Renal pelvis (tissue), 4 donors: ENCODE results near the gene TCERG1L. TPM values are rescaled to one million over a fixed set of nuclear protein-coding genes. Genes with fewer than 3 reads are reported as not detected.
"Not testable (repeated sequence)": the region's sequence is repeated elsewhere in the genome, so short reads cannot be mapped to it uniquely, and the experiment has no call there.

ENCODE experiments used
- DNase-seq: peaks from one replicate; pipeline ENCODE4 v3.0.0-alpha.2; 2013
- polyA plus RNA-seq, 3 donors: library from polyadenylated mRNA; unstranded; fragments of 120-200 nt; gene quantifications; one replicate each; pipeline ENCODE4 v1.2.1, GENCODE V29; 2013; ENCODE audit not compliant: insufficient read length in 3 of 3

TCERG1L gene
- polyA plus RNA-seq, 3 donors: 1.3 to 2.6 (median 2.0) TPM

DNA sequence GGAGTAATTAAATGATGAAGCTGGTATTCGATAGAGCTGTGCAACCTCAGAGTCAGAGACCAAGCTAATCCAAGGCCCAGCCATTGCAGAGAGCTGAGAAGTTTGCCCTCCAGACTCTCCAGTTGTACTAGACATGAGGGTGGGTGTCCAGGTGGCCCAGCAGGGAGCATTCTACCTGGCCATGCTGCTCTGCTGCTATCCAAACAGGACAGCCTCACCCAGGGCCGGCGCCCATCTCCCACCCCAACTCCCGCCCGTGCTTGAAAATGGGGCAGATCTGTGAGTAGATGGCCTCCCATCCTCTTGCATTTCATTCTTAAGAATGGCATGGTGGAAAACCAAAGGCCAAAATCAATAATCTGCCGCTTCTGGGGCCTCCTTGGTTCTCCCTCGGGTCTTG, 124.2 kb downstream of the TCERG1L start:
- DNase-seq: no peak

DNA sequence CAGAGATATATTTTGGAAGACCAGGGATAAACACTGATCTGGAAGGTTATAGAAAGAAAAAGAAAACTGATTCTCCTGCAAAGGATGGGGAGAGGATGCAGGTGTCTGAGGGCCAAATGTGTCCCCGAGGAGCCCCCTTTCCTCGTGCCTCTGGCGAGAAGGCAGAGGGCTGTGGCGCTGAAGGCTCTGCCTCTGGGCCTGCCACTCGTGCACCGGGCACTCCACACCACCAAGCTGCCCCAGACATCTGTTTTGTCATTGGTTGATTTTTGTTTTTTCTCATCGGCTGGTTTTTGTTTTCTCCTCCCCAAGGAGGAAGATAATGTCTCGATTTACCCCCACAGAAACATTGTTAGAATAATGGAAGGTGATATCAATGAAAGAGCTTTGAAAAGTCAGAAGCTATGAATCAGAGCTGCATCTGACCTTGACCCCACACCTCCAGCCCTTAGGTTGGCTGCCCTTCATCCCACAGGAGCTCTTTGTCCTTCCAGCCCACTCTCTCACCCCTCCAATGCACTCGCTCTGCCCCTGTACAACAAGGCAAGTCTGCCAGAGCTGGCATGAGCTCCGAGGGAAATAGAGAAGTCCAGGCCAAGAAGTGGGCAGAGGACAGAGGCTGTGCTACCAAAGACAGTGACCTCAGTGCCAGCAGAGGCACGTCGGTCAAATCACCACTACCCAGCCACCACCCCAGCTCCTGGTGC, 124.8 kb downstream of the TCERG1L start:
- no peak for DNase-seq

DNA sequence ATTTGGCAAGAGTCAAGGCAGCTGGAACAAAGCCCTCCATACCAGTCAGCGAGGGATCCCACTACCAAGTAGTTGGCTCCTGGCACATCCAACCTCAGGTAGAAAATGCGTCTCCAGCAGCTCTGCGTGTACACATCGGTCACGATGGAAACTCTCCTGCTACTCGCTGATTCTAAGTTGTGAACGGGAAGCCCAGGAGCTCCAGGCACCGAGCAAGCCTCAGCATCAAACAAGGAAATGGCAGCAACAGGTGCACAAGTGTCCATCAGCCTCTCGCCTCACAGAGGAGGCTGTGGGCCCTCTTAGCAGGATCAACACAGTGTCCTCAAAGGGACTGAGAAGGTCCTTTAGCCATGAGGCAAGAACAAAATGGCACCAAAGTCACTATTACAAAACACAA, 127.0 kb downstream of the TCERG1L start:
- no peak for DNase-seq

DNA sequence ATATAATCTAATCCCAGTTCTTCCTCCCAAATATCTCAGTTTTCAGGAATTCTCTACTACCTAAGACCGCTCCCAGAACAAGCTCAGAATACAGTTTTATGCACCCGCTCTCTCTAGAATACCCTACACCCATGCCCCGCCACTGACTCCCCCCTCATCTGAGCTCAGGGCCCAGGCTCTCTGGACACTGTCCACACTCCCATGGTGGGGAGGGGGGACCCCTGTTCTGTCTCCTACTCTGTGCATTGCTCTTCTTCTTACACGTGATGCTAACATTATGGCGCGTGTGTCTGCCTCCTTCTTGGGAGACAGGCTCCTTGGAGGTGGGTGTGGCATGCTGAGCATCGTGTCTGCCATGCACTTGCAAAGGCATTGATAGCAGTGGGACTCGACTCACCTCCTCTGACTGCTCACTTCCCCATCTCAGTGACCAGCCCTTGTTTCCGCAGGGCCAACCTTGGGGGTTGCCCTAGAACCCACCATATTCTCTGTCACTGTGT, 127.9 kb downstream of the TCERG1L start:
- no peak for DNase-seq

DNA sequence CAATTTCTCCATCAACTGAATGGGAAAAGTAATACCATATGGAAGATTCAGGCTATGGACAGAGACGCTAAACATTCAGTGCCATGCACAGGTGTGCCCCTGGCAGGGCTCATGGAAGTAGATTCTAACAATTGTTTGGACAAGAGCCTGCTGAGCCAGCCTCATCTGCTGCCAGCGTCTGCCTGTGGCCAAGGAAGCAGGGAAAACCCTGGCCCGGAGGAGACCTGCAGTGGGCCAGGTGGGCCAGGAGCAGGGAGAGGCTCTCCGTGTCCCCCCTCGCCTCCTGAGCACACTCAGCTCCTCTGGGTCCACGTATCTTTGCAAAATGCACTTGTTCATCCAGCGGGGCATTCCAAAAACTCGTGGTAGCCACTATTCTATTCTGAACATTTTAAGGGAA, 130.1 kb downstream of the TCERG1L start:
- no peak for DNase-seq

DNA sequence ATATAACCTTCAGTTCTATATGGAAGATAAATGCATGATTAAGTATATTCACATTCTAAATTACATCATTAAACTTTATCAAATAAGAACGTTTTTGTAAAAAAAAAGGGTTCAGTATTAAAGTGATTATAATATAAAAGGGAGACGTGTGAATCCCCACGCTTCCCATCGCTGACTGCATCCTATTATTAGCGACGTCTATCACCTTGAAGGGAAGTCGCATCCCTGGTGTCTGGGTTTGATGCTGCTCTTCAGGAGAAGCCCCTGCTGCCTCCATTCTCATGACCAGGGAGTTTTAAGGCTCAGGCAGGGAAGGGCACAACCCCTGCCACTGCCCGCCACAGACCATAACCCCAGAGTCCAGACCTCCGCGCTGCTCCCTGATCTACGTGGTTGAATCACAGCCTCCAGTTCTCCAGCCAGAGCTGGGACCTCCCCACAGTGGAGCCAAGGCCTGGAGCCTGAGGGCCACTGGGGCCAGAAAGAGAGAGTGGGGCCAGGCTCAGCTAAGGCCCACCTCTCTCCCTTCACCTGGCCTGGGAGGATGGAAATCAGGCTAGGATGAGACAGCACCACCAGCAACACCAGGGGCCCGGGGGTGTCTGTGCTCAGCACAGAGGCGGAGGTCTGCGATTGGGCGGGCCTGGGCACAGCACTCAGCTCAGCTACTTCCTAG, 130.6 kb downstream of the TCERG1L start:
- no peak for DNase-seq

DNA sequence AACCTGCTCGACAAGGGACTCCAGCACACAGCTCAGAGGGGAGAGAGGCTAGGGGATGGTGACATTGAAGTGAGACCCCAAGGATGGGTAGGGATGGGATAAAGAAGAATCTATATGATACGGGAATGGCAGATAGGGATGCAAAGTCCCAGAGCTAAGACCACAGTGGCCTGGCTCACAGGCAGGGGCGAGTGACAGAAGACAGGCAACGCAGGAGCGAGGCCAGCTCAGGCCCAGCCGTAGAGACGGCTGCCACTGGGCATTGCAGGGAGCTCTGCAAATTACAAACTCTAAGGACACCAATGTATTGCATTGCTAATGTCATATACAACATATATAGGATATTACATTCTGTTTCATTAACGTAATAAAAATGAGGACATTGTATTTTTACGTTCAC, 131.4 kb downstream of the TCERG1L start:
- no peak for DNase-seq

DNA sequence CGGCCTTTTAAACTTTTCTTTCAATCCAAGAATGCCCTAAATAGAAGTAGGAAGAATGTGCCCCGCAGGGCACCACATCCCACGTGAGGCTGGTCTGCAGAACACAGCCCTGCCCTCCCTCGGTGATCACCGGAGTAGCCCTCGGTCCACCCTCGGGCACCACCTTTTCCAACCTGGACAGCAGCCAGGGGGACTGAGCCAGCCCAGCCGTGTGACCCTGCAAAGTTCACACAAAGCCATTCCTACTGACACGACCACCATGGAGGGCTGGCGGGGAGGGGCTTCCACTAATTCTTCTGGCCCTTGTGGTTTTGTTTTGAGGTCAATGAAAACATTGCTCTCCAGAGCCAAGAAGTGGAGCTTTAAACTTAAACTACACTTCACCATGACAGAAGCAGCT, 132.2 kb downstream of the TCERG1L start:
- no peak for DNase-seq

DNA sequence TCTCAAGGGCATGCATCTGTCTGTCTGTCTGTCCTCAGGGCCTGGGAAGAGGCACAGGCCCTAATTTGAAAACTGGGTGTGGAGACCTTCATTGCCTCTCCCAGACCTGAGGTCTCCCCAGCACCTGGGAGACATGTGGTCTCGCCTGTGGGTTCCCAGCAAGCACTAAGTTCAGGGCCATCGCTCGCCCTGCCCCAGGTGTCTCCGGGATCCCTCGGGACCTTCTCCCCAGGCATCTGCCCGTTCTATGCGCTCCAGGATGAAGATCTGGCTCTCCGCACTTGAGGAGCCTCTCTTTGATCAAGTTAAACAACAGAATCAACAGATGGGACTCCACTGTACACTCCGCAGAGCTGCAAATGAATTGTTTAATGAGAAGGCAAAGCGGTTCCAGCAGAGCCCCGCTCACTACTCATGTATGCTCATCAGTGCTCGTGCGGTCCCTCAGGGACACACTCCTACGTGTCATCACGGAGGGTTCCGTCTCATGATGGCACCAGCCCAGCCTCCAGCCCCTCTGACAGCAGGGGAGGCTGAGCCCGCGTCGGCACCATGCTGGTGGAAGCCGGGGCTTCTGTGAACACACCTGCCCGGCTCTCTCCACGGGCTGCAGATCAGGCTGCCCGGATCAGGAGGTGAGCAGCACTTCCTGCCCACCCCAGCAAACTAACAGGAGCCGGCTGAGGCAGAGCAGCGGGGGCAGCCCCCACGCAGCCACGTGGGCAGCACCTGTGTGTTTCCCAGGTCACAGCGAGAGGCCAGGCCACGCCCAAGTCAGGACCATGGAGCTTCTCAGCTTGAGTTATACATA, 132.8 kb downstream of the TCERG1L start:
- no peak for DNase-seq

DNA sequence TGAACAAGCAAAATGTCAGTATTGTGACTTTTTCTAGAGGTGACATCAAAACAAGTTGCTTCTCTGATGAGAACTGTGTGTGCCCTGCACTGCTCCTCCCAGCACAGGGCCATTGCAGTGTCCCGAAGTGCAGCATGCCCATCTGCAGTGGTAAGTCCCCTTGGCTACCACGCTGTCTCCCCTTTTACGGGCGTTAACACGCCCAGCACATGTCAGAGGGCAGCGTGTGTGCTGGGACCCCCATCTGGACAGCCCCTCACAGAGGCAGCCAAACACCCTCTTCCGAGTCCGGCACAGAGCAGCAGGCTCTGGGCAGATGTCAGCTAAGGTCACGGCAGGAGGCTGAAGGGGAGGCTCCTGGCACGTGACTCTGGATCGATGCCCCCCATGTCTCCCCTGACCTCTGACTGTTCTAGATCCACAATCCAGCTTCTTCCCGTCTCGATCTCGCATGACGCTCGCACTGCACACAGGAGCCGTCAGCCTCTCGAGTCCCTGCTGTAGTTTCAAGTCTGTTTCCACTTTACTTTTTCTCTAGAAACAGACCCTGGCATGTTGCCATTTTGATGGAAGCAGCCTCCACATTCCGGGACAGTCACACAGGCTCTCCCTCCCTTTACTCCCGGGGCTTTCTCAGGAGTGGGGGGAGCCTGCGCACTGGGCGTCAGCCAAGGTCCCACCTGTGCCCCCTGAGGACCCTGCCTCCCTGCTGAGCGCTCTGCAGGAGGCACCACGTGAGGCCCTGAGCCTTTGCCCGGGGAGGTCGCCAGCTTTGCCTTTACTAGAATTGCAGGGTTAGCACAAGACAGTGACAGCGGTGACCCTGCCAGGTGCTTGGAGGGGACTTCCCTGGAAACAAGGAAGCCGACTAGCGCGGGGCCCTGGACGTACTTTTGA, 133.8 kb downstream of the TCERG1L start:
- no peak for DNase-seq

DNA sequence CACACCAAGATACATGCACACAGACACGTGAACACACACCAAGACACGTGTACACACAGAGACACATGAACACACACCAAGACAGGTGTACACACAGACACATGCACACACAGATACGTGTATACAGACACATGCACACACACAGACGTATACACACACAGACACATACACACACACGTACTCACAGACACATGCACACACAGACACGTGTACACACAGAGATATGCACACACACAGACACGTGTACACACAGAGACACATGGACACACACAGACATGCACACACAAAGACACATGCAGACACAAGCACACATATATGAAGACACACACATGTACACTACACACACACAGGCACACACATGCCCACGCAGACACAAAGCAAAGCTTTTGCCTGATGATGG, 134.6 kb downstream of the TCERG1L start:
- no peak for DNase-seq

DNA sequence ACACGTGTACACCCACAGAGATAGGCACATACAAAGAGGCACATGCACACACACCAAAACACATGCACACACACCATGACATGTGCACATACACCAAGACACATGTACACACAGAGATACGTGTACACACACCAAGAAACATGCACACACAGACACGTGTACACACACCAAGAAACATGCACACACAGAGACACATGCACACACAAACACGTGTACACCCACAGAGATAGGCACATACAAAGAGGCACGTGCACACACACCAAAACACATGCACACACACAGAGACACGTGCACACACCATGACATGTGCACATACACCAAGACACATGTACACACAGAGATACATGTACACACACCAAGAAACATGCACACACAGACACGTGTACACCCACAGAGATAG, 135.2 kb downstream of the TCERG1L start:
- not testable (repeated sequence) for DNase-seq

DNA sequence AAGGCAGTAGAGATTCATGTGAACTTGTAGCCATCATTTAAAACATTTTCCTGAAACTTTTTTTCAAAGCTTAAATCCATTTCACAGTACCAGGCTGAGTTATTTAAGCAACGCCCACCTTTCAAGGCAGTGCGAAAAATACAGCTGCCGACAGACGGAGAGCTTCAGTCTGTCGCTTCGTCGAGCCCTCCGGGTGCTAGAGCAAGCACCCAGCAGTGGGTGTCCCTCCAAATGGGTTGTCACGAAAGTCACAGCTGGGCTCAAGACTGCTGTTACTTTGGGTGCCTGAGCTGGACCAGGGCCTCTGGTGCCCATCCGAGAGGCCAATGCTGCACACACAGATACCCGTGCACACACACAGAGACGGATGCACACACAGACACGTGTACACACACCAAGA, 135.6 kb downstream of the TCERG1L start:
- DNase-seq: no peak

DNA sequence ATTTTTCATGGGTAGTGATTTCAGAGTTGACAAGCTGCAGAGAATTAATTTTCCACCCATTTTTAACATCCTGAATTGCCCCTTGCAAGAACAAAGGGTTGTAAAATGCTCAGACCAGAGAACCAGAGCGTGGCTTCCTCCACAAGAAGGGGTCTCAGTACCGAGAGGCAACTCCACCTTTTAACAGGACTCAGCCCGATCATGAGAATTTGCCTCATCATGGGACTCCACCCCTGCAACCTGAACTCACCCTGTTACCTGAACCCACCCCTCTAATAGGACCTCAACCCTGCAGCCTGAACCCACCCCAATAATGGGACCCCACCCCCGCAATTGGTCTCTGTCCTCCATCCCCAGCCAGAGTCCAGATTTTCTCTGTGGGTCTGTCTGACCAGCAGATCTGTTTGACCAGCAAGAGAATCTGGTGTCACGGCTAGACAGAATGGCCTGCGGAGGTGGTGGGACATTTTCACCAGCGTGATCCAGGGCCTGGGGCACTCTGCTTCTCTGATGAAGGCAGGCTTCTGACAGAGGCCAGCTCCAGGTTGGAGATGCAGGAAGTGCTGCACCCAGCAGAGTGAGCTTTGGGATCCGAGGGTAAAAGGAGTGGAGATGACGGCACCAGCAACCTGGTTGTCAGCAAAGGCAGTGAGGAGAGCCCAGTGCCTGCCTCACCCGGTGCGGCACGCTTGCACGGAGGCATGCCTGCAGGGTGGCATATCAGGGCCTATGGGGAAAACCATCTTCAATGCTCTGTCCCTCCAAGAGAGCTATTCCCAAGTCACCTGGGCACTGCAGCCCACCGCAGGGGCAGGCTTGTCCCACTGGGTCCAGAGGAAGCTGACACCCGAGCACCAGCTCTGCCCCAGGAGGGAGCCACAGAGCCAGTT, 136.6 kb downstream of the TCERG1L start:
- DNase-seq: no peak

DNA sequence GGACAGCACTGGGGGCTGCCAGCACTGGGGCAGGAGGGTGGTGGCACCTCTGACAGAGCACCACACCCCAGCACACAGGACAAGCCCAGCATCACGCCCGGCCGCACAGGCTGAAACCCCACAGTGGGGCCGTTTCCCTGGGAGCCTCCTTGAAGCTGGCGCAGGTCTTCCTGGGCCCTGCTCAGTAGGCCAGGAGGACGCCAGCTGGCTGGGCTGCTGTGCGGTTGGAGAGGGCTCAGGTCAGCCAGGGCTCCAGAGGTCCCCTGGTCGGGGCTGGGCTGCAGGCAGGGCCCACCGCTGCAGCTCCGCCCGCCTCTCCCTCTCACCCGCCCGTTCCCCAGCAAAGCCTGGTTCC, 137.3 kb downstream of the TCERG1L start:
- DNase-seq: no peak

DNA sequence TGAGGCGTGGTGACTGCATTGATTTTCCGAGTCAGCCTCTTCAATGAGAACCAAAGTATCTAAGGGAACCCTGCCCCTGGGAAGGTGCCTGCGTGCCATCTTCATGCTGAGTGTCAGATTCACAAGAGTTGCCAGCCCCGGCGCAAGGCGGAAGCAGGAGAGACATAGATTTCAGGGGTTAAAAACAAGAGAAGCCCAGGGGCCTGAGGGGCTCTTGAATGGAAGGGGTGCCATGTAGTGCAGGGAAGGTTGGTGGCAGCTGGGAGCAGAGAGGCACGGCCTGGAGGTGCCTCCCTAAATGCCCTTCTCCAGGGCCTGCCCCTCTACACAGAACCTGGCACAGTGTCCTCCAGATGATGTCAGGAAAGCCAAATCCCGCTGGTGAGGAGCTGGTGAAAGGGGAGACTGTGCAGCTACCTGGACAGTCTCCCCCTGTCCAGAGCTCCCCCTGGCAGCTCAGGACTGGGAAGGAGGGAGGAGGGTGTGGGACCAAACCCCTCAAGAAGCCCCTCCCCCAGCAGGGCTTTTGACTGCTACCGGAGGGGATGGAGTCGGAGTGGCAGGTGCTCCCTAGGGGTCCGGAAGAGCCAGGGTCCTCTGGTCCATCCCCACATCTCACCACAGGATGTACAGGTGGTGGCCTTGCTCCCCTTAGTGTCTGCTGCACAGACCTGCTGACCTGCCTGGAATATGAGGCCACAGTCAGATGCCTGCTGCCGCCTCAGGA, 137.9 kb downstream of the TCERG1L start:
- DNase-seq: no peak

DNA sequence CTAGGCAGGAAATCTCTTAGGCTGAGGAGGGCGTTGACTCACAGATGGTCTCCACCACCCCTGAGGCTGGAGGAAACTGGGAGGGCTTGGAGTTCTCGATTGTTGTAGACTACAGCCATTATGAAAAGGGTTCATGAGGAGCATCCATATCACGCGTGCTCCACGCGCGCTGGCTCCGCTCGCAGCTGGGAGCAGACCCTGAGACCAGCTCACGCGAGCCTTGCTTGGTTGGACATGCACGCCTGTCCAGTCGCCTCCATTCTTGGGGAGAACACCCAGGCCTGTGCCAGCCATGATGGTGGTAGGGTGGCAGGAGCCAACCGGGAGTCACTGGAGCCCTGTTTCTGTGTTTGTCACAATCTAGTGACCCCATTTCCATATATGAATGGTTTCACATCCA, 139.1 kb downstream of the TCERG1L start:
- DNase-seq: no peak

DNA sequence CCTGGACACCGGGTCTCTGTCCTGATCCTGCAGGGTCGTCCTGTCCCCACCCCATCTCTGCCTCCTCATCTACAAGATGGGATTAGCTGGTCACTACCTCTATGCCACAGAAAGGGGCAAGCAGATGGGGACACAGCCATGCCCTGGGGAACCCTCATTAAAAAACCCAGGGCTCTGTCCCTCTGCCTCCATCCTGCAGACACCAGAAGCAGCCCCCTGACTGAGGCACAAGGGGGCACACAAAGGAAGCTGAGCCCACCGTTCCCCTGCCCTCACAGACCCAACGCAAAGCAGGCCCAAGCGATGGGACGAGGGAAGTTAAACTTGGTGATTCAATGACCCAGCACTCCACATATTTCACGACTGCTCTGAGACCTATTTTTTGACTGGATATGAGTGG, 142.4 kb downstream of the TCERG1L start:
- DNase-seq: no peak

DNA sequence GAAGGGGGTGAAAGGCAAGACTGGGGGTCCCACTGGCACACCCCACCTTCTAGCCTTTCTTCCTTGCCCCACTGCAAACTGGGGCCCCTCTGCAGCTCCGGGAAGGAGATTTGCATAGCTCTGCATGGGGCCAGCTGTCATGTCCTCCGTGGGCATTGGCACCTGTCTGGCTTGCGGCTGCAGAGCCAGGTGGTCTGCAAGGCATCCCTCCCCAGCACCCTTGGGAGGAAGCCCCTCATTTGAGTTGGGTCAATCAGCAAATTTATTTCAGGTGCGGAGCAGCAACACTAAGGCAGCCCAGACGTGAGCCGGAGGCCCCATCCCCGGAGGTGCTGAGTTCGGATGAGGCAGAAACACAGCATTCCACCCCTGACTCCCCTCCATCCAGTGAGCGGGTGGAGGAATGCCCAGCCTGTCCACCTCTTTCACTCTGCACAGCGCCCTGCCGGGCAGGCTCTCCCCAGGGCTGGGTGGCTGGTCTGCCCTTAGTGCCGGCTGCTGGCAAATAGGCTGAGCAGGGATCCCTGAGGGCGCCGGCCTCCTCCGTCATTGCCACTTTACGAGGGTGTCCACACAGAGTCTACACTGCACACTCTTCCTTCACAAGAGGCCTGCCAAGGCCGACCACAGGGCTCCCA, 143.2 kb downstream of the TCERG1L start:
- DNase-seq: no peak
